ENCODE measurements around the gene KIF21B. TPM values are rescaled to one million over a fixed set of nuclear protein-coding genes. Genes with fewer than 3 reads are reported as not detected.

KIF21B gene
- total and polyA plus RNA-seq, 9 of the 15 experiments (the other 6 are each of a cell fraction or from before 2014, with no cell fraction given), result 0.46 to 13.4 (median 5.9) TPM

DNA sequence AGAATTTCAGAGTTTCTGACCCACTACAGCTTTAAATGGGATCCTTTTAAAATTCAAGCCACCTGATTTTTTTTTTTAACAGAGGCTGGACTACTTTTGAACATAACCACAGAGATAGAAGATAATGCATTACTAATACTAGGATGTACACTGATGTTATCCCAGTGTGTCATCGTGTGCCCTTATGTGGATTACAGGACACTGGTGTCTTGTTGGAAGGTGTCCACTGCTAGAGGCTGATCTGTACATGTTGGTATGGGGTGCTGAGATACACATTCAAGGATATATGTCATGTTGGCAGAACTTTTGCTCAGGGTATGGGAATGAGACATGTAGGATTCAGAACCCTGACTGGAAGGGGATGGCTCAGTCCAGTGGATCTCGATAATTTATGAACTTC is 72.5 kb downstream of the KIF21B start:
- Histone ChIP-seq H4K20me1 (replicated peaks; ENCODE audit: control insufficient read depth, insufficient read depth, low read length) (no peaks in the 10 kb centered on the region), H3K4me2 (ENCODE audit: insufficient read depth, low read length) (no peak overlapping the region), H3K27ac (ENCODE audit: extremely low read depth, low read depth, low read length) (no peak overlapping the region), H2AFZ (ENCODE audit: low read depth, low read length) (no peak overlapping the region), H3K4me3 (no peak overlapping the region), H3K79me2 (ENCODE audit: control insufficient read depth, insufficient read depth, low read length) (no peaks in the 10 kb centered on the region), H3K9me3 (replicated peaks; ENCODE audit: control insufficient read depth, insufficient read depth, low read depth, low read length) (no peaks in the 10 kb centered on the region; the same call in none of the 2 replicates), H3K27me3 (ENCODE audit: control insufficient read depth in 2 of 2, insufficient read depth in 2 of 2, low read length in 2 of 2) (peaks cover 22 to 43% of the 10 kb centered on the region in 2 experiments), H3K4me1 (replicated peaks in 1 of 2; ENCODE audit: control insufficient read depth in 2 of 2, insufficient read depth in 2 of 2, low read length in 2 of 2) (no peaks in the 10 kb centered on the region), H3K9me1 (ENCODE audit: control insufficient read depth, insufficient read depth, low read length) (no peaks in the 10 kb centered on the region), H3K36me3 (ENCODE audit: control insufficient read depth, insufficient read depth, low read length) (no peaks in the 10 kb centered on the region), H3K9ac (ENCODE audit: insufficient read depth in 1 of 2, low read depth in 2 of 2, low read length in 2 of 2) (no peak overlapping the region)
- in situ Hi-C loops (cut with MboI), result no loop called here
- WGBS (ENCODE audit: insufficient coverage, low coverage, missing lambda C conversion rate), result 3% methylated on average over 2 of the region's 2 CpGs
- BruUV-seq (replicated peaks), result no TSS peak
- no peak for ATAC-seq
- peak; percentile 19 for FAIRE-seq
- peak in 1 of 4 experiments; percentile 5 for DNase-seq (ENCODE audit: extremely low read depth in 1 of 4, low spot score in 3 of 4)
- TF ChIP-seq KLF6 (CRISPR knock-in tag; IDR thresholded peaks at IDR 0.05; ENCODE audit: borderline replicate concordance) (no peak), THAP12 (CRISPR knock-in tag; IDR thresholded peaks at IDR 0.05) (no peak), FIP1L1 (IDR thresholded peaks at IDR 0.05; ENCODE audit: low read depth, low read length, poor library complexity, severe bottlenecking) (no peak)
- TF ChIP-seq, protein P1, sequence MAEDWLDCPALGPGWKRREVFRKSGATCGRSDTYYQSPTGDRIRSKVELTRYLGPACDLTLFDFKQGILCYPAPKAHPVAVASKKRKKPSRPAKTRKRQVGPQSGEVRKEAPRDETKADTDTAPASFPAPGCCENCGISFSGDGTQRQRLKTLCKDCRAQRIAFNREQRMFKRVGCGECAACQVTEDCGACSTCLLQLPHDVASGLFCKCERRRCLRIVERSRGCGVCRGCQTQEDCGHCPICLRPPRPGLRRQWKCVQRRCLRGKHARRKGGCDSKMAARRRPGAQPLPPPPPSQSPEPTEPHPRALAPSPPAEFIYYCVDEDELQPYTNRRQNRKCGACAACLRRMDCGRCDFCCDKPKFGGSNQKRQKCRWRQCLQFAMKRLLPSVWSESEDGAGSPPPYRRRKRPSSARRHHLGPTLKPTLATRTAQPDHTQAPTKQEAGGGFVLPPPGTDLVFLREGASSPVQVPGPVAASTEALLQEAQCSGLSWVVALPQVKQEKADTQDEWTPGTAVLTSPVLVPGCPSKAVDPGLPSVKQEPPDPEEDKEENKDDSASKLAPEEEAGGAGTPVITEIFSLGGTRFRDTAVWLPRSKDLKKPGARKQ (CRISPR knock-in tag; IDR thresholded peaks at IDR 0.05), result no peak
- ChIA-PET CTCF (ENCODE audit: low intra/inter-chr PET ratio) (no interaction called here), POLR2A (interaction anchor here (0.7 kb wide), 1 partner anchor 308 kb away, joined by 4 read pairs; no protein-coding TSS in a partner anchor)
- intact Hi-C loops (cut with micrococcal nuclease), result no loop called here
